HEK293T (cell line): ENCODE results near the gene GTF2H4.

ENCODE experiments used
- ARNT ChIP-seq: fragments of 450-650 bp; IDR thresholded peaks from 2 replicates; pipeline ENCODE4 v1.6.1; 2017; ENCODE audit warnings: mild to moderate bottlenecking
- CTBP1 ChIP-seq: fragments of 450-650 bp; IDR thresholded peaks from 2 replicates; pipeline ENCODE4 v1.6.1; 2016; ENCODE audit warnings: borderline replicate concordance
- ELF4 ChIP-seq: fragments of 450-650 bp; IDR thresholded peaks from 2 replicates; pipeline ENCODE4 v1.6.1; 2017; ENCODE audit warnings: antibody characterized with exemption
- FOXA1 ChIP-seq: fragments of 450-650 bp; IDR thresholded peaks from 2 replicates; pipeline ENCODE4 v1.6.1; 2016; ENCODE audit warnings: mild to moderate bottlenecking
- FOXK2 ChIP-seq: fragments of 450-650 bp; IDR thresholded peaks from 2 replicates; pipeline ENCODE4 v1.6.1; 2016; ENCODE audit warnings: mild to moderate bottlenecking
- FOXM1 ChIP-seq: fragments of 450-650 bp; IDR thresholded peaks from 2 replicates; pipeline ENCODE4 v1.6.1; 2017; ENCODE audit warnings: mild to moderate bottlenecking, borderline replicate concordance
- HDGF ChIP-seq: fragments of 450-650 bp; IDR thresholded peaks from 2 replicates; pipeline ENCODE4 v1.6.1; 2017; ENCODE audit warnings: antibody characterized with exemption, borderline replicate concordance
- L3MBTL2 ChIP-seq: fragments of 450-650 bp; conservative IDR thresholded peaks from 2 replicates; pipeline ENCODE4 v1.6.1; 2016; ENCODE audit warnings: mild to moderate bottlenecking
- NFRKB ChIP-seq: fragments of 450-650 bp; IDR thresholded peaks from 2 replicates; pipeline ENCODE4 v1.6.1; 2016; ENCODE audit warnings: mild to moderate bottlenecking, moderate library complexity
- PKNOX1 ChIP-seq: fragments of 450-650 bp; IDR thresholded peaks from 2 replicates; pipeline ENCODE4 v1.6.1; 2016
- SP1 ChIP-seq: fragments of 450-650 bp; IDR thresholded peaks from 2 replicates; pipeline ENCODE4 v1.6.1; 2017
- SUZ12 ChIP-seq: fragments of 450-650 bp; IDR thresholded peaks from 2 replicates; pipeline ENCODE4 v1.6.1; 2016; ENCODE audit warnings: mild to moderate bottlenecking
- ZNF384 ChIP-seq: fragments of 450-650 bp; IDR thresholded peaks from 2 replicates; pipeline ENCODE4 v1.6.1; 2016

- TF ChIP-seq CTBP1, result no peak
- TF ChIP-seq PKNOX1, result no peak
- no peak for TF ChIP-seq ELF4
- TF ChIP-seq SUZ12, result no peak
- no peak for TF ChIP-seq HDGF
- TF ChIP-seq SP1, result no peak
- TF ChIP-seq FOXM1, result no peak
- no peak for TF ChIP-seq NFRKB
- no peak for TF ChIP-seq FOXK2
- no peak for TF ChIP-seq FOXA1
- no peak for TF ChIP-seq L3MBTL2
- no peak for TF ChIP-seq ARNT
- no peak for TF ChIP-seq ZNF384
These were observed 53.1 kb downstream of the GTF2H4 start for GRCh38 chr6:30960907-30961673.
